ENCODE data around the gene AQP1.
A peak's percentile ranks its signal among the peaks of the same experiment; 100 is the strongest.

DNA sequence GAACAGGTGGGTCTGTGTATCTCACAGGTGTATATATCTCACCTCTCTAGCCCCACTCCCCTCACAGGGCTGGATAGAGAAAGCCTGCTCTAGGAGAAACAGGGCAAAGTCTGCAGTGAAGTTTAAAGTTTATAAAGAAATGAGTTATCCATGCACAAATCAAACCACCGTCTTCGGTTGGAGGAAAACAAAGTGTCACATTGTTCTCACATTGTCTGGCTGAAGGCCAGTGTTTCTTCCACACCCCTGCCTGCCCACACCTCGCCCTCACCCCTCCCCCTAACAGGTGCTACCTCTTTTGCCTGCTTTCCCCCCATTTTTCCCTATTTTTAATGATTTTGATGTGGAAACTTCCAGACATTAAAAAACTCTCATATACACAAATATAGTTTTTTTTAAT is 25.8 kb downstream of the AQP1 start:
- TF ChIP-seq, protein P1, sequence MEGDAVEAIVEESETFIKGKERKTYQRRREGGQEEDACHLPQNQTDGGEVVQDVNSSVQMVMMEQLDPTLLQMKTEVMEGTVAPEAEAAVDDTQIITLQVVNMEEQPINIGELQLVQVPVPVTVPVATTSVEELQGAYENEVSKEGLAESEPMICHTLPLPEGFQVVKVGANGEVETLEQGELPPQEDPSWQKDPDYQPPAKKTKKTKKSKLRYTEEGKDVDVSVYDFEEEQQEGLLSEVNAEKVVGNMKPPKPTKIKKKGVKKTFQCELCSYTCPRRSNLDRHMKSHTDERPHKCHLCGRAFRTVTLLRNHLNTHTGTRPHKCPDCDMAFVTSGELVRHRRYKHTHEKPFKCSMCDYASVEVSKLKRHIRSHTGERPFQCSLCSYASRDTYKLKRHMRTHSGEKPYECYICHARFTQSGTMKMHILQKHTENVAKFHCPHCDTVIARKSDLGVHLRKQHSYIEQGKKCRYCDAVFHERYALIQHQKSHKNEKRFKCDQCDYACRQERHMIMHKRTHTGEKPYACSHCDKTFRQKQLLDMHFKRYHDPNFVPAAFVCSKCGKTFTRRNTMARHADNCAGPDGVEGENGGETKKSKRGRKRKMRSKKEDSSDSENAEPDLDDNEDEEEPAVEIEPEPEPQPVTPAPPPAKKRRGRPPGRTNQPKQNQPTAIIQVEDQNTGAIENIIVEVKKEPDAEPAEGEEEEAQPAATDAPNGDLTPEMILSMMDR (IDR thresholded peaks at IDR 0.05), result no peak
- TF ChIP-seq POLR2AphosphoS5 (IDR thresholded peaks at IDR 0.05), result peak in 1 of 3 donors; percentile 21
- TF ChIP-seq POLR2A (IDR thresholded peaks at IDR 0.05), result no peak
- no peak for TF ChIP-seq EP300 (IDR thresholded peaks at IDR 0.05; ENCODE audit: low read depth)
